NB4 (cell line): ENCODE measurements around the gene OTC.

Experiments used
- DNase-seq: peaks from one replicate; pipeline ENCODE4 v3.0.0; 2010; ENCODE audit warnings: low read depth
- H3K4me3 ChIP-seq: one replicate; pipeline ENCODE4 v1.5.1; 2011; ENCODE audit warnings: mild to moderate bottlenecking, low read depth, low read length, moderate library complexity
- CTCF ChIP-seq: IDR thresholded peaks from one replicate; pipeline ENCODE4 v1.5.1; 2012; ENCODE audit warnings: low read depth, low read length
- MAX ChIP-seq: IDR thresholded peaks from 2 replicates; pipeline ENCODE4 v1.6.1; 2011; ENCODE audit warnings: low read depth, low read length
- MYC ChIP-seq: IDR thresholded peaks from 2 replicates; pipeline ENCODE4 v1.6.1; 2011; ENCODE audit warnings: low read depth, low read length
- POLR2A ChIP-seq: IDR thresholded peaks from 2 replicates; pipeline ENCODE4 v1.6.1; 2011; ENCODE audit warnings: mild to moderate bottlenecking; ENCODE audit not compliant: insufficient read length; ENCODE audit errors: extremely low read depth

OTC gene

GRCh38 chrX:38403834-38404233 is 51.4 kb downstream of the OTC start:
- no peak for DNase-seq
- no peak overlapping the region for H3K4me3 ChIP-seq
- TF ChIP-seq MAX (no peak), MYC (no peak), POLR2A (no peak)

- DNase-seq: no peak
- no peak overlapping the region for H3K4me3 ChIP-seq
- TF ChIP-seq MYC (no peak), CTCF (no peak), POLR2A (no peak), MAX (no peak)
These were observed 54.7 kb downstream of the OTC start for GRCh38 chrX:38407126-38407525.

GRCh38 chrX:38409289-38409688 is 56.9 kb downstream of the OTC start:
- DNase-seq: no peak
- TF ChIP-seq MYC (no peak), POLR2A (no peak), CTCF (no peak), MAX (no peak)
- H3K4me3 ChIP-seq: no peak overlapping the region

GRCh38 chrX:38426785-38427184 is 74.4 kb downstream of the OTC start:
- DNase-seq: peak; percentile 15
- TF ChIP-seq MAX (no peak), POLR2A (no peak), CTCF (no peak), MYC (no peak)
- H3K4me3 ChIP-seq: no peak overlapping the region

- DNase-seq: no peak
- TF ChIP-seq POLR2A: no peak
- no peak overlapping the region for H3K4me3 ChIP-seq
These were observed 79.1 kb downstream of the OTC start for GRCh38 chrX:38431525-38431924.

GRCh38 chrX:38435130-38435529 is 82.7 kb downstream of the OTC start:
- no peak overlapping the region for H3K4me3 ChIP-seq
- no peak for DNase-seq
- TF ChIP-seq POLR2A (no peak), MYC (no peak), CTCF (no peak), MAX (no peak)

GRCh38 chrX:38437093-38437492 is 84.7 kb downstream of the OTC start:
- no peak overlapping the region for H3K4me3 ChIP-seq
- DNase-seq: no peak
- TF ChIP-seq MAX (no peak), CTCF (no peak), POLR2A (no peak), MYC (no peak)
